GM12872 (cell line): Measurements from ENCODE around the gene DENND4A.
A peak's percentile ranks its signal among the peaks of the same experiment; 100 is the strongest.

ENCODE experiments used
- TF ChIP-seq, protein P1 (sequence below): IDR thresholded peaks from 3 replicates; pipeline ENCODE4 v1.5.1; 2011; ENCODE audit warnings: low read depth, mild to moderate bottlenecking, low read length, moderate library complexity; ENCODE audit not compliant: insufficient read depth

DENND4A gene

DNA sequence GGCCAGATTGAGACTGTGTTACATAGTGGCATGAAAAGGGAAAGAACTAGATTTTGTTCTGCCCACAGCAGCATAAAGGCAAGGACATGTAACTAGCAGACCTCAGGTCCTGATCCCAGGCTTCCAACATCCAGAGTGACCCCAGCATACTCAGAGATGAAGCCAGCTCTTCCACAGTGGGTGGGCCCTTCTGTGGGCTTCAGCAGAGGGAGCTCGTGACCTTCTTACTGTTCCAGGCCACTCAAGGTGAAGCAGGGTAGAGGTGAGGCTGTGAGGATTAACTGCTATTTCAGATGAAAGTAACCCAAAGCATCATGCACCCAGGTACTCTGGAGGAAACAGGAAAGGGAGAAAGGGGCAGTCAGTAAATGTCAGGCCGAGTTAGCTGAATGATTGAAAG, 171.3 kb downstream of the DENND4A start:
- TF ChIP-seq, protein P1, sequence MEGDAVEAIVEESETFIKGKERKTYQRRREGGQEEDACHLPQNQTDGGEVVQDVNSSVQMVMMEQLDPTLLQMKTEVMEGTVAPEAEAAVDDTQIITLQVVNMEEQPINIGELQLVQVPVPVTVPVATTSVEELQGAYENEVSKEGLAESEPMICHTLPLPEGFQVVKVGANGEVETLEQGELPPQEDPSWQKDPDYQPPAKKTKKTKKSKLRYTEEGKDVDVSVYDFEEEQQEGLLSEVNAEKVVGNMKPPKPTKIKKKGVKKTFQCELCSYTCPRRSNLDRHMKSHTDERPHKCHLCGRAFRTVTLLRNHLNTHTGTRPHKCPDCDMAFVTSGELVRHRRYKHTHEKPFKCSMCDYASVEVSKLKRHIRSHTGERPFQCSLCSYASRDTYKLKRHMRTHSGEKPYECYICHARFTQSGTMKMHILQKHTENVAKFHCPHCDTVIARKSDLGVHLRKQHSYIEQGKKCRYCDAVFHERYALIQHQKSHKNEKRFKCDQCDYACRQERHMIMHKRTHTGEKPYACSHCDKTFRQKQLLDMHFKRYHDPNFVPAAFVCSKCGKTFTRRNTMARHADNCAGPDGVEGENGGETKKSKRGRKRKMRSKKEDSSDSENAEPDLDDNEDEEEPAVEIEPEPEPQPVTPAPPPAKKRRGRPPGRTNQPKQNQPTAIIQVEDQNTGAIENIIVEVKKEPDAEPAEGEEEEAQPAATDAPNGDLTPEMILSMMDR, result peak; percentile 30; the same call in 1 of the 3 replicates

DNA sequence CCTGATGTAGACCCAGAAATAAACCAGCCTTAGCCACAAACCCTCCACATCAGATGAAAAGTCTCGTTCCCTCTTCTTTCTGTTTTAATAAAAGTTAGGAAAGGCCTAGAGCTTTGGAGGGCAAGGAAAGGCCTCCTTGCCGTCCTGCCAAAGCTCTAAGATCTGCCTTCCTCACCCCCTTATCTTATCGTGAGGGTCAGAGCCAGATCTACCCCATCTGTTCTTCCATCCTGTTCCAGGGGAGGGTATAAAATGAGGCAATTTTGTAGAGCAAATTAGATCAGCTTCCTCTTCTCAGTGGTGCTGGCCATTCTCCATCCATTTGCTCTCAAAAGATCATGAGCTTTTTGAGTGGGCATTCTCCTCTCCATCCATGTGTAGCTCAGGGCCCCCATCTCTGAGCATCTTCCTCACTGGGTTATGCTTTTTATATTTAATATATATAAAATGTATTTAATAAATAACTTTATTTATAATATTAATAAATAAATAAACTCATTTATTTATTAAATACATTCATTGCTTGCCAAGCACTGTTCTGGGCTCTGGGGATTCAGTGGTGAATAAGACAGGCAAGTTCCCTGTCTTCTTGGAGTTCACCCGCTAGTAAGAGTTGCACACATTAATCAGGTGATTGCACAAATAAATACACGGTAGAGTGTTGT, 172.3 kb downstream of the DENND4A start:
- TF ChIP-seq, protein P1, result no peak

DNA sequence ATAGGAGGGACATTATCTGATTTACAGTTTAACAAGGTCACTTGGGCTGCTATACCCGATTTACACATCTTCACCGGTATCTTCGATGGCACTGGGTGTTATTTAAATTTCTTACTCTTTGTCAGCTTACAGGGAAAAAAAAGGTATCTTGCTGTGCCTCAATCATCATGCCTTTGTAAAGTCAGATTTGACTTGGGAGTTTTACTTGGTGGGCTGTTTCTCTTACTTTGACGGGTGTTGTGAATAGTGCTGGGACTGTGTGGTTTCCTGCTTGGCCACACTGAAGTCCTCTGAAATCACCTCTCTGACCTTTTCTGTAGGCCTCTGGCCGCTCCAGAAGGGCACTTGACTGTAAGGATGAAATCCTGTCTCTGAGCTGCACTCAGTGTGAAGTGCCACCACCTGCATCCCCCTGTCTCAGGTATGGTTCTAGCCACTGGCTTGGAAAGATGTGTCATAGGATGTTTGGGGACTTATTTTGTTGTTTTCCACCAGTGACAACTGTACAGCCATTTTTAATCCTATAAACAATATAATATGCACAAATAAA, 173.5 kb downstream of the DENND4A start:
- TF ChIP-seq, protein P1, result no peak

DNA sequence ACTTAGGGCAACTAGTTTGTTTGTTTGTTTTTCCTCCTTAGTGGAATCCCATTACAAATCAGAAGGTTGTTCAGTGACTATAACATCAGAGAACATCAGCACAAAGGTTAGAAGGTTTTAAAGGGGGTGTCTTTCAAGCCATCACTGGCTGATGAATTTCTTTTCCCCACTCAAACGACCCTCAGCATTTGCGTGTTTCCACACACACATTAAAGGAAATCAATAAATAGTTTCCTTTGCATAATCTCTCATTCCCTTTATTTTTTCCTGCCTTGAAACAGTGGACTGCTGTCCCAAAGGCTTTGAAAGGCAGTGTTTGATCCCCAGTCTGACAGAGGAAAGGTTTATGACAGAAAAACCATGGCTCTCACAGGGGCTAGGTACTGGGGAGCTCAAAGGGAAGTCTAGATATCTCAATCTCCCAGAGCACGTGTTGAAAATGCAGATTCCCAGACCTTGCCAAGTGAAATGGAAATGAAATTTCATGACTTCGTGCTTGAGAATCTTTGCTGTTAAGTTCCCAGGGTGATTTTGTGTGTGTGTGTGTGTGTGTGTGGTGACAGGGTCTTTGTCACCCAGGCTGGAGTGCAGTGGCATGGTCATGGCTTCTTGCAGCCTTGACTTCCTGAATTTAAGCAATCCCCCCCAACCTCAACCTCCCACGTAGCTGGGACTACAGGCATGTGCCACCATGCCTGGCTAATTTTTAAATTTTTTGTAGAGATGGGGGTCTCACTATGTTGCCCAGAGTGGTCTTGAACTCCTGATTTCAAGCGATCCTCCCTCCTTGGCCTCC, 178.9 kb downstream of the DENND4A start:
- TF ChIP-seq, protein P1, result no peak

DNA sequence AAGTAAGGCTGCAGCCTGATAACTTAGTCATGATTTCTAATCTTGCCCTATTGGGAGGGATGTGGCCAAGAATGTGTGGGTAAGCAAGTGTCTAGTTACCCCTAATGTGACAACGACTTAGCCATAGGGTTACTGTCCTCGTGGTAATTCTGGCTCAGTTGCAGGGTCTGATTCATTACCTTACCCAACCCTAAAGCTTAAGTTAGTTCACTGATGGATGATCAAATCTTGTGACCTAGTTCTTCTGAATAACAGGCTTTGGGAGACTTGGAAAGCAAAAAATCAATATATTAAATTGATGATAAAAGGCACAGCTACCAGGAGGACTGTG, 179.5 kb downstream of the DENND4A start:
- TF ChIP-seq, protein P1, result no peak

DNA sequence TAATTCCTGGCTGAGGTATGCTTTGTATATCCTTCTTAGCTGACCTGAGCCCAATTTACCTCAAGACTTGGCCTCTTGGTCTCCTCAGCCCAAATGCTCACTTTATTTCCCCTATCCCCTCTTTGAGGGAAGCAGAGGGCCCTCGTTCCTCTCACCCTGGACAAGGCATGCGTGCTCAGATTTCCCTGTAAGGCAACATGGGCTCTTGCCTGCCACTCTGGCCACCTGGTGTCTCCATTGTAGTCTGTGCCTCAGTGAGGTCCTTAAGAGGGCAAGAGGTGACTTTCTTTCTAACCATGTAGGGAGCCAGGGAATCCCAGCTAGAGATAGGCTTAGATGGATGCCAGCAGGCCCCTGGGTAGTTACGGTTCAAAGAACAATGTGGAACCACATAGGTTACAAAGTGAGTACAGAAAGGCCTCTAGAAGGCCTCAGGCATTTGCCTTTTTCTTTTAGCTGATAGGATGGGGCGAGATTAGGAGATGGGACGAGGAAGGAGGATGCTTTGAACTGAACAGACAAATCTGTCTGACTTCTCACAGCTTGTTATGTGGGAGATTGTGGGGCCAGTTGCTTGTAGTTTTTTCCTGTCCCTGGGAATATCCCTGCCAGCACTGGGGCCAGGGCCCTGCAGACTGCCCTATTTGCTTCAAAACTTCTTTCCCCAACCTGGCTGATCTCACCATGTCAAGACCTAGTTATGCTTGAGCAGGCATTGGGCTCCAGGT, 180.0 kb downstream of the DENND4A start:
- TF ChIP-seq, protein P1, result no peak
